ENCODE results near the gene ZBTB22.
"Not testable (repeated sequence)": the region's sequence is repeated elsewhere in the genome, so short reads cannot be mapped to it uniquely, and the experiment has no call there.

Gene ZBTB22

GRCh38 chr6:33290459-33290858 lies 27.1 kb downstream of the ZBTB22 start:
- TF ChIP-seq, protein P1, sequence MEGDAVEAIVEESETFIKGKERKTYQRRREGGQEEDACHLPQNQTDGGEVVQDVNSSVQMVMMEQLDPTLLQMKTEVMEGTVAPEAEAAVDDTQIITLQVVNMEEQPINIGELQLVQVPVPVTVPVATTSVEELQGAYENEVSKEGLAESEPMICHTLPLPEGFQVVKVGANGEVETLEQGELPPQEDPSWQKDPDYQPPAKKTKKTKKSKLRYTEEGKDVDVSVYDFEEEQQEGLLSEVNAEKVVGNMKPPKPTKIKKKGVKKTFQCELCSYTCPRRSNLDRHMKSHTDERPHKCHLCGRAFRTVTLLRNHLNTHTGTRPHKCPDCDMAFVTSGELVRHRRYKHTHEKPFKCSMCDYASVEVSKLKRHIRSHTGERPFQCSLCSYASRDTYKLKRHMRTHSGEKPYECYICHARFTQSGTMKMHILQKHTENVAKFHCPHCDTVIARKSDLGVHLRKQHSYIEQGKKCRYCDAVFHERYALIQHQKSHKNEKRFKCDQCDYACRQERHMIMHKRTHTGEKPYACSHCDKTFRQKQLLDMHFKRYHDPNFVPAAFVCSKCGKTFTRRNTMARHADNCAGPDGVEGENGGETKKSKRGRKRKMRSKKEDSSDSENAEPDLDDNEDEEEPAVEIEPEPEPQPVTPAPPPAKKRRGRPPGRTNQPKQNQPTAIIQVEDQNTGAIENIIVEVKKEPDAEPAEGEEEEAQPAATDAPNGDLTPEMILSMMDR (IDR thresholded peaks at IDR 0.05; ENCODE audit: control extremely low read depth, extremely low read depth, low read depth, missing control alignments): no peak
- ChIA-PET CTCF (interaction anchor here (1.2 to 4.1 kb wide), 7 partner anchors 9 to 410 kb away, joined by 3 to 37 read pairs (median 3); partner anchors contain the start of genes B3GALT4, RPS18 and VPS52), POLR2A (interaction anchor here (0.8 kb wide), 1 partner anchor 23 kb away, joined by 4 read pairs; no protein-coding TSS in a partner anchor)
- no peak for DNase-seq (ENCODE audit: extremely low spot score)

- TF ChIP-seq, protein P1 (IDR thresholded peaks at IDR 0.05; ENCODE audit: control extremely low read depth, extremely low read depth, low read depth, missing control alignments): no peak
- ChIA-PET POLR2A (interaction anchor here (0.8 to 1.6 kb wide), 4 partner anchors 10 to 22 kb away, joined by 4 to 17 read pairs (median 9); partner anchors contain the start of genes B3GALT4, RGL2, RPS18 and VPS52), CTCF (interaction anchor here (1.2 to 4.1 kb wide), 7 partner anchors 9 to 411 kb away, joined by 3 to 37 read pairs (median 3); partner anchors contain the start of gene B3GALT4)
- DNase-seq (ENCODE audit: extremely low spot score): no peak
These were observed 27.7 kb downstream of the ZBTB22 start for GRCh38 chr6:33289784-33290315.

- TF ChIP-seq, protein P1 (IDR thresholded peaks at IDR 0.05; ENCODE audit: control extremely low read depth, extremely low read depth, low read depth, missing control alignments): no peak
- peak; percentile 94 for DNase-seq (ENCODE audit: extremely low spot score)
- ChIA-PET POLR2A (interaction anchor here (0.6 to 1.6 kb wide), 8 partner anchors 9 to 317 kb away, joined by 4 to 17 read pairs (median 6); partner anchors contain the start of genes B3GALT4, RGL2, RPS18 and VPS52), CTCF (interaction anchor here (1.1 to 4.1 kb wide), 9 partner anchors 8 to 412 kb away, joined by 3 to 37 read pairs (median 4); partner anchors contain the start of genes B3GALT4 and RGL2)
These were observed 28.4 kb downstream of the ZBTB22 start, which contains the start of the genes PFDN6 and WDR46 for GRCh38 chr6:33288921-33289783. PFDN6 (plus strand) TSS chr6:33289601; CDS start chr6:33289857, 256 bp downstream. WDR46 (minus strand) TSS chr6:33289239; CDS start chr6:33289170, 69 bp downstream.

DNA sequence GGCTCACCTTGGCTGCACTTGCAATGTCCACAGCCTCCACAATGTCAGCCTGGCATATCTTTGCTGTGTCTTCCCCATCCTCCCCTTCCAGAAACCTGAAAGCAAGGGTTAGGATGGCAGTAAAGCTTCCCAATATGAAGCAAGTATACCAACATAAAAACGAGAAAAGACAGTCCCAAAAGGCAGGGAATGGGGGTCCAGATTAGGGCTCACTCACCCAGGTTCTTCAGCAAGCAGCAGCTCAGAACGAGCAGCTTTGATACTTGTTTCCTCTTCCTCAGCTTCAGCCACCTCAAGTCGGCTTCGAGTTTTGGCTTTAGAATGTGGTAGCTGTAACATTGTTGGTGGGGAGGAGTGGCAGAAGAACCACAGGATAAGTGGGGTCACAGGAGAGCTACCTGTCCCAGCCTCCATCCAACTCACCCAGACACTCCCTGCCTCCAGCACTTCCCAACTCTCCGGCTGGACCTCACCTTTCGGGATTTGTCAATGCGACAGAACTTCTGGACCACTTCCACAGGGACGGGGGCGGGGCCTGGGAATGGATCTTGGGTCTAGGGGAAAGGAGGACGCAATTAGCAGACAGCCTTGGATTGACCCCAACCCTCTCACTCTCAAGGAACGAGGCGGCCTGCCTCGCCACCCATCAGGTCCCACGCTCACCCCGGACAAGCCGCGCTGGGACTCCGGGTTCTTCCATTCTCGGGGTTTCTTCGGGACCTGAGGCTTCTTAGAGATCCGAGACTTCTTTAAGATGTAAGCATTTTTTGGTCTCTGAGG lies 29.2 kb downstream of the ZBTB22 start:
- CTCF ChIA-PET: interaction anchor here (1.0 to 4.1 kb wide), 8 partner anchors 7 to 138 kb away, joined by 3 to 37 read pairs (median 4); partner anchors contain the start of genes B3GALT4 and RGL2
- POLR2A ChIA-PET: interaction anchor here (0.6 to 1.6 kb wide), 7 partner anchors 8 to 316 kb away, joined by 3 to 17 read pairs (median 6); partner anchors contain the start of genes RGL2, RPS18 and VPS52
- DNase-seq (ENCODE audit: extremely low spot score): no peak
- TF ChIP-seq, protein P1 (IDR thresholded peaks at IDR 0.05; ENCODE audit: control extremely low read depth, extremely low read depth, low read depth, missing control alignments): no peak

GRCh38 chr6:33286946-33287914 lies 30.3 kb downstream of the ZBTB22 start:
- TF ChIP-seq, protein P1 (IDR thresholded peaks at IDR 0.05; ENCODE audit: control extremely low read depth, extremely low read depth, low read depth, missing control alignments): no peak
- CTCF ChIA-PET: interaction anchor here (0.8 to 4.1 kb wide), 6 partner anchors 9 to 55 kb away, joined by 3 to 37 read pairs (median 3); partner anchors contain the start of genes B3GALT4, RGL2, RPS18 and VPS52
- DNase-seq (ENCODE audit: extremely low spot score): no peak
- POLR2A ChIA-PET: interaction anchor here (0.6 to 1.2 kb wide), 3 partner anchors 16 to 1033 kb away, joined by 3 to 6 read pairs (median 5); partner anchors contain the start of genes RPS18 and VPS52

DNA sequence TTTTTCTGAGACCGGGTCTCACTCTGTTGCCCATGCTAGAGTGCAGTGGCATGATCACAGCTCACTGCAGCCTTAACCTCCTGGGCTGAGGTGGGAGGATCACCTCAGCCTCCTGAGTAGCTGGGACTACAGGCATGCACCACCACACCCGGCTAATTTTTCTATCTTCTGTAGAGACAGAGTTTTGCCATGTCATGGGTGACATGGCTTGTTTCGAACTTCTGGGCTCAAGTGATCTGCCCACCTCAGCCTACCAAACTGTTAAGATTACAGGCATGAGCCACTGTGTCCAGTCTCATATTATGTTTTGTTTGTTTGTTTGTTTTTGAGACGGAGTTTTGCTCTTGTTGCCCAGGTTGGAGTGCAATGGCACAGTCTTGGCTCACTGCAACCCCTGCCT lies 32.3 kb downstream of the ZBTB22 start:
- CTCF ChIA-PET; DNase-seq (ENCODE audit: extremely low spot score); POLR2A ChIA-PET: not testable (repeated sequence)

All from GM10248 (cell line).